Measurements from ENCODE around the gene ERCC6L2. TPM values are rescaled to one million over a fixed set of nuclear protein-coding genes. Genes with fewer than 3 reads are reported as not detected.

The ERCC6L2 gene
- total RNA-seq, 1 experiment from 2014 or later = 43.0 TPM

DNA sequence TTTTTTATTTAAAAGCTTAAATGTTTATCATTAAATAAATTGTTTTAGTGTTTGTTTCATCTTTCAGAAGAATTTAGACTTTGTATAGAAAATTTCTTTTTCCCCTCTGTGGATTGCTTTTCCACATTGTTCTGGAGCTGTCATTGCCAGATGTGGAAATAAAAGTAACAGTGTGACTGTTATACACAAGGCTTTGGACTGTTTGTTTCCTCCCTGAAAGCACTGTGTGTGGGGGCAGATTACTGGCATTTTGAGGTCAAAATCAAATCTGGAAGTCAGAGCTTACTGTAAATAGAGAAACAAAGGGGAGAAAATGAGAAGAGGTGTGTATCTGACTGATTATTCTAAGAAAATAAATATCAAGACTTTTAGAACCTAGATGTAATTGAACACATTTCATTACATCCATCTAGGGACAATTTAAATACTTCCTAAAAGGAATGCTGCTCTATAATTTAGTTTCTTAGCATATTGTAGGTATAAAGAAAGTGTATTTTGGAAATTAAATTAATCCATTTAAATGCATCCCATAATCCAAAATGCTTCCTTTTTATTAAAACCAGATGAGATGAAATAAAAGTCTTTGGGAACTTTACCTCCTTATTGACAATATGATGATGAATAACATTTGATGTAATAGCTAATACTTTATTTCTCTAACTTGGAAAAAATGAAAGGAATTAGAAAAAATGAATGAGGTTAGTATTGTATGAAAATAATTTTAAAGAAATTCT is 51.9 kb downstream of the ERCC6L2 start (continued):
- TF ChIP-seq, protein P1, sequence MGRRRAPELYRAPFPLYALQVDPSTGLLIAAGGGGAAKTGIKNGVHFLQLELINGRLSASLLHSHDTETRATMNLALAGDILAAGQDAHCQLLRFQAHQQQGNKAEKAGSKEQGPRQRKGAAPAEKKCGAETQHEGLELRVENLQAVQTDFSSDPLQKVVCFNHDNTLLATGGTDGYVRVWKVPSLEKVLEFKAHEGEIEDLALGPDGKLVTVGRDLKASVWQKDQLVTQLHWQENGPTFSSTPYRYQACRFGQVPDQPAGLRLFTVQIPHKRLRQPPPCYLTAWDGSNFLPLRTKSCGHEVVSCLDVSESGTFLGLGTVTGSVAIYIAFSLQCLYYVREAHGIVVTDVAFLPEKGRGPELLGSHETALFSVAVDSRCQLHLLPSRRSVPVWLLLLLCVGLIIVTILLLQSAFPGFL (CRISPR knock-in tag; IDR thresholded peaks at IDR 0.05; ENCODE audit: borderline replicate concordance) = no peak
- TF ChIP-seq SP1 (CRISPR knock-in tag; conservative IDR thresholded peaks at IDR 0.05) (no peak), ZBTB21 (CRISPR knock-in tag; IDR thresholded peaks at IDR 0.05; ENCODE audit: borderline replicate concordance) (no peak)

DNA sequence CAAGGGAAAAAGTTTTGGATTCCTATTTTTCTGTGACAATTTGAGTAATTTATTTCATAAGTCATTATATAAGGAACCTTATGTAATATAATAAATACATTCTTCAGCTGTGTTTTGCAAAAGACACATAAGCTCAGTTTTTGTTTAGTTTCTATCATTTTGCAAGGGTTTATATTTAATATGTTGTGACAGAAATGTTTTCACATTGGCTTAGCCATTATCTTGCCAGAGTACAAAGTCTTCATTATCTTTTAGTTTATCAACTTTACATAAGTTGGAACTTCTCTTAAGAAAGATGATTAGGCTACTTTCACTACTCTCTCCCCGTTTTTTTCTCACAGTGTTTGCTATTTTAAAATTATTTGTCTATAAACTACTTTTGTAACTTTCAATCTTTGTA is 54.8 kb downstream of the ERCC6L2 start:
- DNase-seq (ENCODE audit: low spot score) (no peak), ATAC-seq (no peak)
- peak overlapping the region; percentile 4; the same call in 1 of the 2 replicates for H3K27ac Mint-ChIP-seq
- H3K36me3 Mint-ChIP-seq = peaks cover 50% of the 10 kb centered on the region
- TF ChIP-seq ZNF416 (CRISPR knock-in tag; IDR thresholded peaks at IDR 0.05) (no peak), JUN (CRISPR knock-in tag; IDR thresholded peaks at IDR 0.05) (no peak), SP1 (CRISPR knock-in tag; conservative IDR thresholded peaks at IDR 0.05) (no peak), TEAD4 (CRISPR knock-in tag; IDR thresholded peaks at IDR 0.05) (no peak), CREM (CRISPR knock-in tag; IDR thresholded peaks at IDR 0.05) (no peak), SOX15 (CRISPR knock-in tag; IDR thresholded peaks at IDR 0.05) (no peak)
- TF ChIP-seq, protein P2, sequence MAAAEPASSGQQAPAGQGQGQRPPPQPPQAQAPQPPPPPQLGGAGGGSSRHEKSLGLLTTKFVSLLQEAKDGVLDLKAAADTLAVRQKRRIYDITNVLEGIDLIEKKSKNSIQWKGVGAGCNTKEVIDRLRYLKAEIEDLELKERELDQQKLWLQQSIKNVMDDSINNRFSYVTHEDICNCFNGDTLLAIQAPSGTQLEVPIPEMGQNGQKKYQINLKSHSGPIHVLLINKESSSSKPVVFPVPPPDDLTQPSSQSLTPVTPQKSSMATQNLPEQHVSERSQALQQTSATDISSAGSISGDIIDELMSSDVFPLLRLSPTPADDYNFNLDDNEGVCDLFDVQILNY (CRISPR knock-in tag; IDR thresholded peaks at IDR 0.05) = no peak
- TF ChIP-seq, protein P3, sequence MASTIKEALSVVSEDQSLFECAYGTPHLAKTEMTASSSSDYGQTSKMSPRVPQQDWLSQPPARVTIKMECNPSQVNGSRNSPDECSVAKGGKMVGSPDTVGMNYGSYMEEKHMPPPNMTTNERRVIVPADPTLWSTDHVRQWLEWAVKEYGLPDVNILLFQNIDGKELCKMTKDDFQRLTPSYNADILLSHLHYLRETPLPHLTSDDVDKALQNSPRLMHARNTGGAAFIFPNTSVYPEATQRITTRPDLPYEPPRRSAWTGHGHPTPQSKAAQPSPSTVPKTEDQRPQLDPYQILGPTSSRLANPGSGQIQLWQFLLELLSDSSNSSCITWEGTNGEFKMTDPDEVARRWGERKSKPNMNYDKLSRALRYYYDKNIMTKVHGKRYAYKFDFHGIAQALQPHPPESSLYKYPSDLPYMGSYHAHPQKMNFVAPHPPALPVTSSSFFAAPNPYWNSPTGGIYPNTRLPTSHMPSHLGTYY (CRISPR knock-in tag; IDR thresholded peaks at IDR 0.05) = no peak
- TF ChIP-seq, protein P4, sequence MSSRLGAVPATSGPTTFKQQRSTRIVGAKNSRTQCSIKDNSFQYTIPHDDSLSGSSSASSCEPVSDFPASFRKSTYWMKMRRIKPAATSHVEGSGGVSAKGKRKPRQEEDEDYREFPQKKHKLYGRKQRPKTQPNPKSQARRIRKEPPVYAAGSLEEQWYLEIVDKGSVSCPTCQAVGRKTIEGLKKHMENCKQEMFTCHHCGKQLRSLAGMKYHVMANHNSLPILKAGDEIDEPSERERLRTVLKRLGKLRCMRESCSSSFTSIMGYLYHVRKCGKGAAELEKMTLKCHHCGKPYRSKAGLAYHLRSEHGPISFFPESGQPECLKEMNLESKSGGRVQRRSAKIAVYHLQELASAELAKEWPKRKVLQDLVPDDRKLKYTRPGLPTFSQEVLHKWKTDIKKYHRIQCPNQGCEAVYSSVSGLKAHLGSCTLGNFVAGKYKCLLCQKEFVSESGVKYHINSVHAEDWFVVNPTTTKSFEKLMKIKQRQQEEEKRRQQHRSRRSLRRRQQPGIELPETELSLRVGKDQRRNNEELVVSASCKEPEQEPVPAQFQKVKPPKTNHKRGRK (CRISPR knock-in tag; IDR thresholded peaks at IDR 0.05; ENCODE audit: borderline replicate concordance) = no peak
- TF ChIP-seq, protein P1 (CRISPR knock-in tag; IDR thresholded peaks at IDR 0.05; ENCODE audit: borderline replicate concordance) = no peak
- ChIA-PET POLR2A (no interaction called here), CTCF (no interaction called here)
- H3K4me3 Mint-ChIP-seq = no peak overlapping the region
- H3K27me3 Mint-ChIP-seq (ENCODE audit: low read depth) = no peaks in the 10 kb centered on the region
- no peaks in the 10 kb centered on the region for H3K9me3 Mint-ChIP-seq
- peaks cover 6% of the 10 kb centered on the region for H3K4me1 Mint-ChIP-seq

DNA sequence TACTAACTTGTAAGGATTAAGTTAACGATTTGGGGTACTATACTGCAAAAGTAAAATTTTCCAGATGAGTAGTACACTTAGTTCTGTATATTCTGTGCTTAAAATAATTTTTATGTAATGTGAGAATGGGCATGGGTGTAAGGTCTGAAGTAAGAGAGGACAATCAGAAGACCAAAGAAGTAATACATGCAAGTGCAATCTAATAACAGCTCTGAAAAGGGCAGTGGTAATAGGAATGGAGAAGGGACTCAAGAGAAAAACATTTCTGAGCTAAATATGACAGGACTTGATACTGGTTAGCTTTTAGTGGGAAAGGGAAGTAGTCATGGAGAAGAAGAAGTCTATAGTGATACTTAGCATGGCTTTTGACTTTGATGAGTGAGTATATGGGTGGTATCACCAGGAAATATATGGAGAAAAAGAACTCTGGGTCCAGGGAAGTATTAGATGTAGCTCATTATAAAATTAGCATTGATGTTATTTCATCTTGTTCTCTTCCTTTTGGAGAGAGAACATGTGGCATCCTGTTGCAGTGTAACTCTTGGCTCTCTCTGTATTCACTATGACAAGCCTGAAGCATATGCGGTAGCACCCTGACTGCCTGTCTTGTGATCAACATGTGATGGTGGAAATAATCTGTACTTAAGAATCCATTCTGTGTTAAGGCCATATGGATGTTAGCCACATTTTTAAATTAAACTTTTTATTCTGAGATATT is 60.5 kb downstream of the ERCC6L2 start:
- DNase-seq (ENCODE audit: low spot score) (no peak), ATAC-seq (no peak)
- H3K4me3 Mint-ChIP-seq = no peak overlapping the region
- H3K36me3 Mint-ChIP-seq = peaks cover 50% of the 10 kb centered on the region
- ChIA-PET CTCF (no interaction called here), POLR2A (no interaction called here)
- H3K9me3 Mint-ChIP-seq = peaks cover 12% of the 10 kb centered on the region
- H3K27me3 Mint-ChIP-seq (ENCODE audit: low read depth) = no peaks in the 10 kb centered on the region
- peak overlapping the region; percentile 12; the same call in 1 of the 2 replicates for H3K27ac Mint-ChIP-seq
- H3K4me1 Mint-ChIP-seq = peaks cover 18% of the 10 kb centered on the region
- TF ChIP-seq ETV6 (CRISPR knock-in tag; IDR thresholded peaks at IDR 0.05) = no peak
- no peak for TF ChIP-seq CREM (CRISPR knock-in tag; IDR thresholded peaks at IDR 0.05)
- TF ChIP-seq NFE2L1 (CRISPR knock-in tag; IDR thresholded peaks at IDR 0.05) = no peak
- TF ChIP-seq FOXK1 (CRISPR knock-in tag; IDR thresholded peaks at IDR 0.05) = no peak
- no peak for TF ChIP-seq CREB1 (CRISPR knock-in tag; IDR thresholded peaks at IDR 0.05)
- TF ChIP-seq, protein P5, sequence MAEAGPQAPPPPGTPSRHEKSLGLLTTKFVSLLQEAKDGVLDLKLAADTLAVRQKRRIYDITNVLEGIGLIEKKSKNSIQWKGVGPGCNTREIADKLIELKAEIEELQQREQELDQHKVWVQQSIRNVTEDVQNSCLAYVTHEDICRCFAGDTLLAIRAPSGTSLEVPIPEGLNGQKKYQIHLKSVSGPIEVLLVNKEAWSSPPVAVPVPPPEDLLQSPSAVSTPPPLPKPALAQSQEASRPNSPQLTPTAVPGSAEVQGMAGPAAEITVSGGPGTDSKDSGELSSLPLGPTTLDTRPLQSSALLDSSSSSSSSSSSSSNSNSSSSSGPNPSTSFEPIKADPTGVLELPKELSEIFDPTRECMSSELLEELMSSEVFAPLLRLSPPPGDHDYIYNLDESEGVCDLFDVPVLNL (CRISPR knock-in tag; IDR thresholded peaks at IDR 0.05; ENCODE audit: borderline replicate concordance, low read depth) = no peak
- TF ChIP-seq, protein P6, sequence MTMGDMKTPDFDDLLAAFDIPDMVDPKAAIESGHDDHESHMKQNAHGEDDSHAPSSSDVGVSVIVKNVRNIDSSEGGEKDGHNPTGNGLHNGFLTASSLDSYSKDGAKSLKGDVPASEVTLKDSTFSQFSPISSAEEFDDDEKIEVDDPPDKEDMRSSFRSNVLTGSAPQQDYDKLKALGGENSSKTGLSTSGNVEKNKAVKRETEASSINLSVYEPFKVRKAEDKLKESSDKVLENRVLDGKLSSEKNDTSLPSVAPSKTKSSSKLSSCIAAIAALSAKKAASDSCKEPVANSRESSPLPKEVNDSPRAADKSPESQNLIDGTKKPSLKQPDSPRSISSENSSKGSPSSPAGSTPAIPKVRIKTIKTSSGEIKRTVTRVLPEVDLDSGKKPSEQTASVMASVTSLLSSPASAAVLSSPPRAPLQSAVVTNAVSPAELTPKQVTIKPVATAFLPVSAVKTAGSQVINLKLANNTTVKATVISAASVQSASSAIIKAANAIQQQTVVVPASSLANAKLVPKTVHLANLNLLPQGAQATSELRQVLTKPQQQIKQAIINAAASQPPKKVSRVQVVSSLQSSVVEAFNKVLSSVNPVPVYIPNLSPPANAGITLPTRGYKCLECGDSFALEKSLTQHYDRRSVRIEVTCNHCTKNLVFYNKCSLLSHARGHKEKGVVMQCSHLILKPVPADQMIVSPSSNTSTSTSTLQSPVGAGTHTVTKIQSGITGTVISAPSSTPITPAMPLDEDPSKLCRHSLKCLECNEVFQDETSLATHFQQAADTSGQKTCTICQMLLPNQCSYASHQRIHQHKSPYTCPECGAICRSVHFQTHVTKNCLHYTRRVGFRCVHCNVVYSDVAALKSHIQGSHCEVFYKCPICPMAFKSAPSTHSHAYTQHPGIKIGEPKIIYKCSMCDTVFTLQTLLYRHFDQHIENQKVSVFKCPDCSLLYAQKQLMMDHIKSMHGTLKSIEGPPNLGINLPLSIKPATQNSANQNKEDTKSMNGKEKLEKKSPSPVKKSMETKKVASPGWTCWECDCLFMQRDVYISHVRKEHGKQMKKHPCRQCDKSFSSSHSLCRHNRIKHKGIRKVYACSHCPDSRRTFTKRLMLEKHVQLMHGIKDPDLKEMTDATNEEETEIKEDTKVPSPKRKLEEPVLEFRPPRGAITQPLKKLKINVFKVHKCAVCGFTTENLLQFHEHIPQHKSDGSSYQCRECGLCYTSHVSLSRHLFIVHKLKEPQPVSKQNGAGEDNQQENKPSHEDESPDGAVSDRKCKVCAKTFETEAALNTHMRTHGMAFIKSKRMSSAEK (CRISPR knock-in tag; IDR thresholded peaks at IDR 0.05; ENCODE audit: borderline replicate concordance) = no peak
- no peak for TF ChIP-seq ZNF121 (CRISPR knock-in tag; IDR thresholded peaks at IDR 0.05)
- no peak for TF ChIP-seq SOX15 (CRISPR knock-in tag; IDR thresholded peaks at IDR 0.05)
- no peak for TF ChIP-seq HMGA2 (CRISPR knock-in tag; IDR thresholded peaks at IDR 0.05)
- TF ChIP-seq ZNF396 (CRISPR knock-in tag; IDR thresholded peaks at IDR 0.05; ENCODE audit: borderline replicate concordance) = no peak

Data from WTC11 (cell line).